HG03439 (cell line): ENCODE results near the gene OGDHL.

Experiments used
- ATAC-seq: cut with Tn5 transposase; IDR thresholded peaks from one replicate; pipeline ENCODE4 v1.9.1; 2021; ENCODE audit warnings: mild to moderate bottlenecking, moderate library complexity; ENCODE audit not compliant: unreplicated experiment

OGDHL gene

DNA sequence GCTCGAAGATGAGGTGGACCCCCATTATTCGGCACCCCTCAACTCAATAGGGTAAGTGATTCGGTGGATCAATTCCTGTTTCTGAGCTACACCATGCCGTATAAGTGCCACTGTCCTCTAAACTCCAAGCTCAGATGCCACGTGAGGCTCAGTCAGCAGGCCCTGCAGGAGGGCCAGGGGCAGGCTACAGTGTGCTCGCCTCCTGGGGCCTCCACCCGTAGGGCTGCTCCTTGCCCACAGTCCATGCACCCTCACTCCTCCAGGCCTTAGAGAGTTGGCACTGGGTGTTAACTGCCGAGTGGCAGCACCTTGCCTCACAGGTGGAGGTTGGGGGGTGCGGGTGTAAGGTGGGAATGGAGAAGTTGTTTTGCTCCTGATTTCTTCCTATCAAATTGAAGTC, 70.5 kb downstream of the OGDHL start:
- ATAC-seq: no peak

DNA sequence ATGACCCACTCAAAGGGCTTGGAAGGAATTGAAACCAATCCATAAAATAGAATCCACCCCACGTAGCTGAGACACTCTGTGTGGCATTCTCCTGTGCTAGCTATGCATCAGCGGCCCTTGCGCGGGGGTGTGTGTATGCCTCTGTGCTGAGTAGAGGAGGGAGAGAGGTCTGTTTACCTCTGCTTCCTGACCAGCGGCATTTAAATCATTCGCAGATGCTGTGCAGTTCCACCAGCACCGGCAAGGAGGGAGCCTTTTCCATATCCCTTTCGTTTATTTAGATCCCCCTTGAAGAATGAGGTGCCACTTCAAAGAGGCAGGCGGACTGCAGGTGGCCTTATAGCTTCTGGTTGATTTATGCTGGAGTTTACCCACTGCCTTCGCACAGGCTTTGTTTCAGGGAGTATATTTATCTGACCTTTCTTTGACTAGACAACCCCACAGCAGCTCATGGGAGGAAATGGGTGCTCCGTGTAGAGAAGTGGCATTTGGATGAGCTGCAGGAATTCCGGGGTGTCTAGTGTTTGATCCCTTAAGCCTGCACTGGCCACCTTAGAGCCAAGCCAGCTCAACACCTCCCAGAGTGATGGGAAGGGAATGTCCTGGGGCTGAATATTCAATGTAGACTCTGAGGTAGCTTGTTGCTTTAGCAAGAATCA, 71.3 kb downstream of the OGDHL start:
- no peak for ATAC-seq

DNA sequence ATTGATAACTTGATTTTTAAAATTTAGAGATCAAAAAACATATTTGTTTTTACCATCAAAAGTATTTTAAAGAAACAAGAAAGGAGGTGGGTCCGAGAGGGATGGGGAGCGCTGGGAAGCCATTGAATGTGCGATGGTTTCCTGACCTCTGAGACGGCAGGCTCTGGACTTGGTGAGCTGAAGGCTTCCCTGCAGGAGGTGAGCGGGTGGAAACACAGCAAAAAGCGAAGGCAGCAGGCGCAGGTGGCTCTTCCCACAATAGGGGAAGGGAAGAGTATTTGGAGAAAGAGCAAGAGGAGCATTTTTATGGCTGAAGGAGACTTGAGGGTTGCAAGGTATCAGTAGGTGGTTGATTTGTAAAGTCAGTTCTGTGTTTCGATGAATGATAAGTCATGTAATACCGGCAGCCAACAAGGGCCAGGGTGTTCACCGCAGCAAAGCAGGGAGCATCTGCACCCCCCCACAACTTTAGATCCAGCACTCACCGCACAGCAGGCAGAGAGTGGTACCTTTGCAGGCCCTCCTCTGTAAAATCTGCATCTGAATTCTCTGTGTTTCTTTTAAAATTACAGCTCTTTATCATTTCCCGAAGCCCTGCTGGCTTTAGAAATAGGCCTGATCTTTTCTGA, 72.1 kb downstream of the OGDHL start:
- ATAC-seq: no peak

DNA sequence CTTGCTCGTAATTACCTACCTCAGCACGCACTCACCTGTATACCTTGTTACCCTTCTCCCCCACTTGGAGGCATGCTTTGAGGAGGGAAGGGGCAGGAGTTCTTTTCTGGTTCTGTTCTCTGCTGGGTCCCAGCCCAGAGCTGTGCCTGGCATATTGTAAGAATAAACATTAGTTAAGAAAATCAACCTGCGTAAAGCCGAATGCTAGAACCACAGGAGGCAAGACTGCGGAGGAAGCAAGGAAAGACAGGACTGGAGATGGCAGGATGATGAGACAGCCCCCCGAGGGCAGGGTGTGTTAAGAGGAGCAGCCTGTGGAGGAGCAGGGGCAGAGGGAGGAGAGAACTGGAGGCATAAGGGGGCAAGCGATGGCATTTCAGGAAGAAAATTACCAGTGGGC, 73.2 kb downstream of the OGDHL start:
- ATAC-seq: no peak

DNA sequence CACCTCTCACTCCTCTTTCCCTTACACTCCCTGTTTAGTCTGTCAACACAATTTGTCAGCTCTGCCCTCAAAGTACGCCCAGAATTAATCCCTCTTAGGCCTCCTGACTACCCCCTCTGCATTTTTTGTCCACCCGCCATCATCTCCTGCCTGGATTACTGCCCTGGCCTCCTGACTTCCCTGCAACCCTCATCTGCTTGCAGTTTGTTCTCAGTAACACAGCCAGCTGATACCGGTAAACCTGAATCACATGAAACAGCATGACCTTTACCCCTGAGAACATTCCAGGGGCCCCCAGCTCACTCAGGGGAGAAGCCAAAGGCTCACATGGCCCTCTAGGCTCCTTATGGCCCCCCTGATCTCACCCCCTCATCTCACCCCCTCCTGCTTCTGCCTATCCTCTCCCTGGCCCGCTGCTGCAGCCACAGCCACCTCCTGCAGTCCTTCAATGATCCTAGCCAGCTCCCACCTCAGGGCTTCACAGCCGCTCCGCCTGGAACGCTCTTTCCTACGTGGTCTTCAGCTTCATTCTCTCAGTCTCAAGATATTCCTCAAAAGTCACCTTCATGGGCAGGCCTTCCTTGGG, 73.8 kb downstream of the OGDHL start:
- ATAC-seq: no peak

DNA sequence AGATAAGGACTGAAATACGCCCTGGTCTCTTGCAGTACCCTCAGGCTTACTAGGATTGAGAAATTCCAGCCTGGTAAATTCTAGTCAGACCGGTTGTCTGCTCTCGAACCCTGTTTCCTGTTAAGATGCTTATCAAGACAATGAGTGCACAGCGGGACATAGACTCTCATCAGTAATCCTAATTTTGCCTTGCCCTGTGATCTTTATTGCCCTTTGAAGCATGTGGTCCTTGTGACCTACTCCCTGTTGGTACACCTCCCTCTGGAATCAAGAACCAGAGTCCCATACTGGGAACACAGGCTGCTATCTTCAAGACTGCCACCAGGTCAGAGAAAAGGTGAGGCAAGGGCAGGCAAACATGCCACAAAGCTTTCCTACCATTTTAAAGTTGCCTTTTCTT, 75.5 kb downstream of the OGDHL start:
- ATAC-seq: no peak
